GM23338 (cell line): ENCODE results near the gene SNX8. TPM values are rescaled to one million over a fixed set of nuclear protein-coding genes. Genes with fewer than 3 reads are reported as not detected.

Experiments used
- ATAC-seq: fragments of 200-7000 bp; cut with Tn5 transposase; 3 replicates; pipeline ENCODE4 v1.9.1; 2020
- DNase-seq: peaks from one replicate; pipeline ENCODE4 v3.0.0-alpha.2; 2015; ENCODE audit warnings: low spot score
- H2AFZ ChIP-seq: fragments of 200-600 bp; sonication (generic); 2 replicates; pipeline ENCODE4 v1.8.0; 2016; ENCODE audit warnings: antibody characterized with exemption, mild to moderate bottlenecking, moderate library complexity
- H3F3A ChIP-seq: fragments of 200-600 bp; sonication (generic); replicated peaks from 2 replicates; pipeline ENCODE4 v1.8.0; 2017; ENCODE audit warnings: antibody characterized with exemption, mixed run types, low read depth
- H3K27ac ChIP-seq: fragments of 200-600 bp; sonication (generic); 2 replicates; pipeline ENCODE4 v1.6.1; 2016; ENCODE audit warnings: low read depth
- H3K27me3 ChIP-seq: fragments of 200-600 bp; sonication (generic); 2 replicates; pipeline ENCODE4 v1.8.0; 2016; ENCODE audit warnings: mild to moderate bottlenecking, mixed run types, moderate library complexity; ENCODE audit not compliant: insufficient read depth
- H3K36me3 ChIP-seq: fragments of 200-600 bp; sonication (generic); 2 replicates; pipeline ENCODE4 v1.8.0; 2016; ENCODE audit warnings: mild to moderate bottlenecking; ENCODE audit not compliant: insufficient read depth
- H3K4me1 ChIP-seq: fragments of 200-600 bp; sonication (generic); 2 replicates; pipeline ENCODE4 v1.8.0; 2016; ENCODE audit warnings: mild to moderate bottlenecking, moderate library complexity; ENCODE audit not compliant: insufficient read depth
- H3K4me2 ChIP-seq: fragments of 200-600 bp; sonication (generic); 2 replicates; pipeline ENCODE4 v1.7.1; 2017; ENCODE audit warnings: mixed run types
- H3K4me3 ChIP-seq: fragments of 200-600 bp; sonication (generic); 2 replicates; pipeline ENCODE4 v1.6.1; 2016; ENCODE audit warnings: mixed run types
- H3K79me2 ChIP-seq: fragments of 200-600 bp; sonication (generic); replicated peaks from 2 replicates; pipeline ENCODE4 v1.8.0; 2017; ENCODE audit warnings: mild to moderate bottlenecking; ENCODE audit not compliant: insufficient read depth
- H3K9me2 ChIP-seq: fragments of 200-600 bp; sonication (generic); 2 replicates; pipeline ENCODE4 v1.8.0; 2017; ENCODE audit not compliant: insufficient read depth
- H4K20me1 ChIP-seq: fragments of 200-600 bp; sonication (generic); replicated peaks from 2 replicates; pipeline ENCODE4 v1.8.0; 2017; ENCODE audit warnings: mild to moderate bottlenecking; ENCODE audit not compliant: insufficient read depth
- H3K27ac Mint-ChIP-seq: 2 replicates; pipeline ENCODE4 v1.8.0; 2020; ENCODE audit warnings: inconsistent platforms, mild to moderate bottlenecking, moderate library complexity, mixed read lengths
- H3K27me3 Mint-ChIP-seq: 3 replicates; pipeline ENCODE4 v1.8.0; 2022; ENCODE audit warnings: low read depth, mild to moderate bottlenecking, moderate library complexity, mixed read lengths, inconsistent platforms; ENCODE audit not compliant: insufficient read depth, poor library complexity
- H3K36me3 Mint-ChIP-seq: 3 replicates; pipeline ENCODE4 v1.8.0; 2021; ENCODE audit warnings: low read depth, mild to moderate bottlenecking, inconsistent platforms, moderate library complexity, mixed read lengths
- H3K4me1 Mint-ChIP-seq: 3 replicates; pipeline ENCODE4 v1.8.0; 2020; ENCODE audit warnings: mild to moderate bottlenecking, inconsistent platforms, mixed read lengths
- H3K4me3 Mint-ChIP-seq: 3 replicates; pipeline ENCODE4 v1.8.0; 2021; ENCODE audit warnings: moderate library complexity, mild to moderate bottlenecking, inconsistent platforms, mixed read lengths
- H3K9me3 Mint-ChIP-seq: 3 replicates; pipeline ENCODE4 v1.8.0; 2020; ENCODE audit warnings: moderate library complexity, mild to moderate bottlenecking, inconsistent platforms, mixed read lengths
- CREB1 ChIP-seq: fragments of 250-450 bp; sonication (Bioruptor Pico); IDR thresholded peaks from 2 replicates; pipeline ENCODE4 v1.5.0; 2020; ENCODE audit warnings: low read depth, mild to moderate bottlenecking, moderate library complexity
- CTCF ChIP-seq, 2 experiments: fragments of 200-600 bp in 1 of 2; sonication (generic) in 1 of 2; conservative IDR thresholded peaks; 2 replicates each; pipeline versions ENCODE4 v1.5.1 to v1.6.1; 2016 to 2017; ENCODE audit warnings: antibody characterized with exemption in 2 of 2, low read depth in 2 of 2, mild to moderate bottlenecking in 2 of 2, moderate library complexity in 1 of 2
- ETS1 ChIP-seq: IDR thresholded peaks from 2 replicates; pipeline ENCODE4 v1.6.1; 2016; ENCODE audit warnings: antibody characterized with exemption
- EZH2 ChIP-seq: fragments of 200-600 bp; sonication (generic); IDR thresholded peaks from one replicate; pipeline ENCODE4 v1.8.0; 2017; ENCODE audit warnings: antibody characterized with exemption, mild to moderate bottlenecking, low read depth; ENCODE audit not compliant: unreplicated experiment
- EZH2phosphoT487 ChIP-seq: fragments of 200-600 bp; sonication (generic); IDR thresholded peaks from one replicate; pipeline ENCODE4 v1.8.1; 2018; ENCODE audit warnings: antibody characterized with exemption; ENCODE audit not compliant: unreplicated experiment
- JUNB ChIP-seq: IDR thresholded peaks from one replicate; pipeline ENCODE4 v1.6.1; 2016; ENCODE audit warnings: antibody characterized with exemption; ENCODE audit not compliant: unreplicated experiment
- NANOG ChIP-seq: IDR thresholded peaks from 2 replicates; pipeline ENCODE4 v1.6.1; 2016; ENCODE audit warnings: antibody characterized with exemption, borderline replicate concordance
- POLR2AphosphoS5 ChIP-seq: IDR thresholded peaks from 2 replicates; pipeline ENCODE4 v1.6.1; 2016; ENCODE audit warnings: antibody characterized with exemption, low read depth
- REST ChIP-seq: IDR thresholded peaks from one replicate; pipeline ENCODE4 v1.6.1; 2018; ENCODE audit warnings: antibody characterized with exemption; ENCODE audit not compliant: unreplicated experiment
- STAT1 ChIP-seq: IDR thresholded peaks from one replicate; pipeline ENCODE4 v1.6.1; 2016; ENCODE audit warnings: antibody characterized with exemption; ENCODE audit not compliant: unreplicated experiment
- ZNF114 ChIP-seq: fragments of 250-450 bp; sonication (Bioruptor Pico); IDR thresholded peaks from 2 replicates; pipeline ENCODE4 v1.5.0; 2020; ENCODE audit warnings: mild to moderate bottlenecking, moderate library complexity
- ZNF331 ChIP-seq: fragments of 250-450 bp; sonication (Bioruptor Pico); IDR thresholded peaks from 2 replicates; pipeline ENCODE4 v1.5.0; 2020; ENCODE audit warnings: low read depth, mild to moderate bottlenecking, moderate library complexity
- ZNF462 ChIP-seq: fragments of 250-450 bp; sonication (Bioruptor Pico); IDR thresholded peaks from 2 replicates; pipeline ENCODE4 v1.5.0; 2020; ENCODE audit warnings: mild to moderate bottlenecking, moderate library complexity
- polyA plus RNA-seq: library from polyadenylated mRNA; unstranded; fragments of >200 nt; fragmentation: Nextera tagmentation; extraction: Ambion mirVana; gene quantifications from 2 replicates; pipeline ENCODE4 v1.2.1, GENCODE V29; 2016
- total RNA-seq: library from RNA; depleted of rRNA; stranded (reverse); fragments of >200 nt; shearing (Covaris generic); gene quantifications from 2 replicates; pipeline ENCODE4 v1.2.3, GENCODE V29; 2014

Gene SNX8
- total and polyA plus RNA-seq, 2 experiments from 2014 or later = 44.3 to 50.9 TPM

GRCh38 chr7:2224491-2224928 lies 89.7 kb downstream of the SNX8 start:
- peaks cover 74% of the 10 kb centered on the region for H3K36me3 Mint-ChIP-seq
- no peaks in the 10 kb centered on the region for H3K4me1 ChIP-seq
- H3K9me3 Mint-ChIP-seq = no peaks in the 10 kb centered on the region
- no peak overlapping the region for H3K4me3 Mint-ChIP-seq
- no peaks in the 10 kb centered on the region for H3K27me3 ChIP-seq
- no peak for TF ChIP-seq ZNF331 (CRISPR knock-in tag)
- no peak for TF ChIP-seq POLR2AphosphoS5
- no peak for TF ChIP-seq ETS1
- no peak for TF ChIP-seq STAT1
- no peak for TF ChIP-seq REST
- TF ChIP-seq NANOG = no peak
- TF ChIP-seq CTCF (conservative IDR thresholded peaks at IDR 0.05; ENCODE audit: low read depth in 2 of 2) = no peak
- no peak for TF ChIP-seq JUNB
- no peak for TF ChIP-seq ZNF462 (CRISPR knock-in tag)
- no peak for TF ChIP-seq EZH2phosphoT487
- TF ChIP-seq ZNF114 (CRISPR knock-in tag) = no peak
- TF ChIP-seq CREB1 (CRISPR knock-in tag) = no peak
- no peak for TF ChIP-seq EZH2
- no peaks in the 10 kb centered on the region for H3F3A ChIP-seq
- peaks cover 67% of the 10 kb centered on the region for H3K79me2 ChIP-seq
- ATAC-seq = no peak
- no peak overlapping the region for H3K27ac ChIP-seq
- H2AFZ ChIP-seq = no peak overlapping the region
- peaks cover 8% of the 10 kb centered on the region for H3K27me3 Mint-ChIP-seq
- no peaks in the 10 kb centered on the region for H3K9me2 ChIP-seq
- no peak for DNase-seq
- peaks cover 8% of the 10 kb centered on the region; the same call in 1 of the 2 replicates for H3K36me3 ChIP-seq
- H3K4me2 ChIP-seq = no peak overlapping the region
- H3K4me3 ChIP-seq = no peak overlapping the region
- peaks cover 6% of the 10 kb centered on the region for H4K20me1 ChIP-seq
- no peaks in the 10 kb centered on the region for H3K4me1 Mint-ChIP-seq
- peak overlapping the region; percentile 2; the same call in 1 of the 2 replicates for H3K27ac Mint-ChIP-seq
